ENCODE results near the gene UGT3A1.

Gene UGT3A1

GRCh38 chr5:35908814-35909213 is 82.4 kb downstream of the UGT3A1 start:
- DNase-seq (ENCODE audit: low read depth in 2 of 2) = no peak

GRCh38 chr5:35908228-35908627 is 83.0 kb downstream of the UGT3A1 start:
- DNase-seq (ENCODE audit: low read depth in 2 of 2) = no peak

GRCh38 chr5:35904443-35905132 is 86.6 kb downstream of the UGT3A1 start:
- peak in 1 of 2 donors; percentile 15 for DNase-seq (ENCODE audit: low read depth in 2 of 2)

GRCh38 chr5:35903631-35904203 is 87.5 kb downstream of the UGT3A1 start:
- DNase-seq (ENCODE audit: low read depth in 2 of 2) = no peak

GRCh38 chr5:35902046-35902672 is 89.0 kb downstream of the UGT3A1 start:
- no peak for DNase-seq (ENCODE audit: low read depth in 2 of 2)

Measured in stimulated activated CD8-positive, alpha-beta memory T cell treated with anti-CD3 and anti-CD28 coated beads, Interleukin-7, amount 100 ng/mL, for 4 hours (primary cell).